Effector memory CD4-positive, alpha-beta T cell (primary cell): Measurements from ENCODE around the gene CACNA1C.

Experiments used
- DNase-seq, 3 donors: peaks; one replicate each; pipeline ENCODE4 v3.0.0-alpha.2; 2020
- H3K27ac ChIP-seq: 2 replicates; pipeline ENCODE4 v1.7.0; 2013; ENCODE audit warnings: mild to moderate bottlenecking, low read length, moderate library complexity; ENCODE audit not compliant: insufficient read depth, poor library complexity, severe bottlenecking
- H3K27me3 ChIP-seq: replicated peaks from 2 replicates; pipeline ENCODE4 v1.7.0; 2013; ENCODE audit warnings: mild to moderate bottlenecking, low read length; ENCODE audit not compliant: insufficient read depth, control insufficient read depth, poor library complexity, severe bottlenecking
- H3K36me3 ChIP-seq: 2 replicates; pipeline ENCODE4 v1.7.0; 2013; ENCODE audit warnings: mild to moderate bottlenecking, low read length, moderate library complexity; ENCODE audit not compliant: control insufficient read depth, insufficient read depth
- H3K4me1 ChIP-seq: 2 replicates; pipeline ENCODE4 v1.7.0; 2013; ENCODE audit warnings: low read length, mild to moderate bottlenecking; ENCODE audit not compliant: control insufficient read depth, insufficient read depth, poor library complexity, severe bottlenecking
- H3K4me3 ChIP-seq: 2 replicates; pipeline ENCODE4 v1.7.0; 2013; ENCODE audit warnings: low read length, low read depth, mild to moderate bottlenecking; ENCODE audit not compliant: insufficient read depth, poor library complexity, severe bottlenecking
- H3K9me3 ChIP-seq: 2 replicates; pipeline ENCODE4 v1.7.0; 2013; ENCODE audit warnings: mild to moderate bottlenecking, low read length, moderate library complexity; ENCODE audit not compliant: control insufficient read depth

CACNA1C gene

GRCh38 chr12:2435511-2435910 lies 382.7 kb downstream of the CACNA1C start:
- H3K27ac ChIP-seq, result no peak overlapping the region
- H3K9me3 ChIP-seq, result no peaks in the 10 kb centered on the region
- no peak overlapping the region for H3K4me3 ChIP-seq
- H3K4me1 ChIP-seq, result no peaks in the 10 kb centered on the region
- no peaks in the 10 kb centered on the region for H3K27me3 ChIP-seq
- no peaks in the 10 kb centered on the region for H3K36me3 ChIP-seq
- no peak for DNase-seq

DNA sequence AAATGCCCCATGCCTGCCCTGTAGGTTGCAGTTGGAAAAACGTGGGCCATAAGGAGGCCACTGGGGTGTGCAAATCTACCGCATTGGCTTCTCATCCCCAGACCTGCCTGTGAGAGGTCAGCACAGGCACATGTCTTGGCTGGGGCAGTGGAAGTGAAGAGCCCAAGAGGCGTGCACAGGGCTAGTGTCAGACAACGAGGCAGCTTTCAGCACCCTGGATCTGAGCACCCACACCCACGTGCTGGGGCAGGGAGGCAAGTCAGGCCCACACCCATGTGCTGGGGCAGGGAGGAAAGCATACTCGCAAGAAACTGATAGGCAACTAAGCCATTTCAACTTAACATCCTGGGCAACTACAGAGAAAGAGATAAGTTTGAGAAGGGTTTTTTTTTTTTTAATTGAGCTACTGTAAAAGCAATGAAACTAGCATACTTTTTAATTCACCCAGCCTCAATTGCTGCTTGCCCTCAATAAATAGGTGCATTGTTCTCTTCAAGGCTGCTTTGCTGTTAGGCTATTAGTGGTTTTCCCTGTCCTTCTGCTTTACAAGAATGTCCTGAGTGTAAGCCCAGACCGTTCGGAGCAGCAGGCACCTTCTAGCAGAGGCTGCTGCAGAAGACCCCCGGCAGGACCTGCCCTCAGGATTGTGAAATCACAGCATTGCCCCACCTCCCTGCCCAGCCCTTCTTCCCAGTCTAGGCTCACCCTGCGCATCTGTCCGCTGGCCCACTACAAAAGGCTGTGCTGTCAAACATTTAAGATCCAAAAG lies 386.7 kb downstream of the CACNA1C start:
- no peaks in the 10 kb centered on the region for H3K27me3 ChIP-seq
- H3K36me3 ChIP-seq, result no peaks in the 10 kb centered on the region
- H3K27ac ChIP-seq, result no peak overlapping the region
- no peaks in the 10 kb centered on the region for H3K9me3 ChIP-seq
- no peak for DNase-seq
- H3K4me3 ChIP-seq, result no peak overlapping the region
- H3K4me1 ChIP-seq, result no peaks in the 10 kb centered on the region

- Histone ChIP-seq H3K9me3 (no peaks in the 10 kb centered on the region), H3K4me3 (no peak overlapping the region), H3K27ac (no peak overlapping the region), H3K36me3 (no peaks in the 10 kb centered on the region), H3K27me3 (peaks cover under 1% of the 10 kb centered on the region), H3K4me1 (no peaks in the 10 kb centered on the region)
- DNase-seq, result no peak
Observed at GRCh38 chr12:2443776-2444175, 391.0 kb downstream of the CACNA1C start.

DNA sequence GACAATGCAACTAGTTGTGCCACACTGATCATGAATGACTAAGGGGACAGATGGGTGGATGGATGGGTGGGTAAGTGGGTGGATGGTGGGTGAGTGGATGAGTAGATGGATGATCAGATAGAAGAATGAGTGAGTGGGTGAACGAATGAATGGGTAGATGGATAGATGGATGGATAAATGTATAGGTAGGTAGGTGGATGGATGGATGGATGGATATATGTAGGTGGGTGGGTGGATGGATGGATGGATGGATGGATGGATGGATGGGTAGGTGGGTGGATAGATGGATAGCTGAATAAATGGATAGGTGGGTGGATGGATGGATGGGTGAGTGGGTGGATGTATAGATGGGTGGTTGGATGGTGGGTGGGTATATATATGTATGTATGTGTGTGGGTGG lies 393.2 kb downstream of the CACNA1C start:
- Histone ChIP-seq H3K4me3 (no peak overlapping the region), H3K4me1 (no peaks in the 10 kb centered on the region)
- no peak for DNase-seq

GRCh38 chr12:2447861-2448260 lies 395.1 kb downstream of the CACNA1C start:
- H3K4me1 ChIP-seq, result no peaks in the 10 kb centered on the region
- no peak for DNase-seq
- H3K9me3 ChIP-seq, result no peaks in the 10 kb centered on the region
- no peak overlapping the region for H3K27ac ChIP-seq
- H3K36me3 ChIP-seq, result no peaks in the 10 kb centered on the region
- peaks cover 4% of the 10 kb centered on the region for H3K27me3 ChIP-seq
- H3K4me3 ChIP-seq, result no peak overlapping the region

More for the DNA sequence above, 393.2 kb downstream of the CACNA1C start:
- H3K9me3 ChIP-seq, result no peaks in the 10 kb centered on the region
- no peak overlapping the region for H3K27ac ChIP-seq
- H3K27me3 ChIP-seq, result peaks cover 4% of the 10 kb centered on the region
- H3K36me3 ChIP-seq, result no peaks in the 10 kb centered on the region

DNA sequence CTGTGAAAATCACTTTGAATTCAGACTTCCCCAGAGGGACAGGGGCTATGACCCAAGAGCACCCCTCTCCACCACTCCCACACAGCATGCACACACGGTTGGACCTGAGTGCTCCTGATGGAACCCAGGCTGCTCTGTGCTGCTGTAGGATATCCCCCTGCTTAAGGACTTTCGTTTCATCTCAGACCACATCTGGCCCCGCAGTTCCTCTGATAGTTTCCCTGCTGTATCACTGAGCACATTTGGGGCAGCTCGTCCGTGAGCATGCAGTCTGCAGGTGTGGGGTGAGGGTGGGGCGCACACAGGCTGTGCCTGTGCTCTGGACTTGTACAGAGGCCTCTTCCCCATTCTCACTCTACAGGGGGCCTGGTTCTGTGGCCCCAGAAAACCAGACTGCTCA lies 396.8 kb downstream of the CACNA1C start:
- H3K36me3 ChIP-seq, result no peaks in the 10 kb centered on the region
- no peaks in the 10 kb centered on the region for H3K4me1 ChIP-seq
- H3K27me3 ChIP-seq, result peaks cover 4% of the 10 kb centered on the region
- no peak overlapping the region for H3K4me3 ChIP-seq
- no peaks in the 10 kb centered on the region for H3K9me3 ChIP-seq
- H3K27ac ChIP-seq, result no peak overlapping the region
- no peak for DNase-seq

GRCh38 chr12:2450553-2450952 lies 397.8 kb downstream of the CACNA1C start:
- Histone ChIP-seq H3K36me3 (no peaks in the 10 kb centered on the region), H3K4me3 (no peak overlapping the region), H3K4me1 (no peaks in the 10 kb centered on the region), H3K27me3 (peaks cover 4% of the 10 kb centered on the region), H3K9me3 (no peaks in the 10 kb centered on the region), H3K27ac (no peak overlapping the region)
- no peak for DNase-seq

DNA sequence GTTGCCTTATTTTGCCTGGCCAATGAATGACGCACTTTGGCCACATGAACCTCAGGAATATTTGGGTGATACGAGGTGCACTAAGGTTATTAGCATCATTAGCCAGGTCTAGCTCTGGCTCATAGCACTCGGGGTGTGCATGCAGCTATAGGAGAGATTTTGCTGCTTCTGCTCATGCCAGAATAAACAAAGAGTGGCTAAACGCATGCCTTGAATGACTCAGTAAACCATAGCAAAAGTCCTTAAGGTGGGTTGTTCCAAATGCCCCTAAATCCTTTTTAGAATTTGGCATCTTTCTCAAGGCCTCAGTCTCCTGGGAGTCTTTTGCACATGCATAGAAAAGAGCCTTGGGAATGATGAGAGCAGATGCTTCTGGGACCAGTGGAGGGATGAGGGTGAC lies 398.2 kb downstream of the CACNA1C start:
- Histone ChIP-seq H3K4me1 (no peaks in the 10 kb centered on the region), H3K36me3 (no peaks in the 10 kb centered on the region)

DNA sequence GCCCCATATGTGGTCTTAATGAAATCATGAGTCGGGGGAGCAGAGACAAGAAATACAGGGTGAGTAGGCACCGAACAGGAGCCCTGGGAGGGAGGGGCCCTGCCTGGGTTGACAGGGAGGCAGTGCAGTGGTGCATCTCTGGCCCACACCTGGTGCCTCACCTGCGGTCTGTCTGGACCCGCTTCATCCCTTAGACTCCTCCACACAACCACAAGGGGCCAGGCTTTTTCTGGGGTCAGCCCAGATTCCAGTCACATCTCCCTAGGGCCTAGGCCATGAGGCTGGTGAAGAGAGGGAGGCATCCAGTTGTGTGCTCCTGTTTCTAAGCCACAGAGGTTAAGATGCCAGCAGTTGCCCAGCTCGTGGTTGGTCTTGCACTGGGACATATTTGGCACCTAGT lies 398.7 kb downstream of the CACNA1C start:
- Histone ChIP-seq H3K27me3 (peaks cover 4% of the 10 kb centered on the region), H3K27ac (no peak overlapping the region), H3K4me3 (no peak overlapping the region), H3K4me1 (no peaks in the 10 kb centered on the region), H3K36me3 (no peaks in the 10 kb centered on the region), H3K9me3 (no peaks in the 10 kb centered on the region)
- no peak for DNase-seq

More for the DNA sequence above, 398.2 kb downstream of the CACNA1C start:
- H3K27me3 ChIP-seq, result peaks cover 4% of the 10 kb centered on the region
- no peak for DNase-seq
- H3K9me3 ChIP-seq, result no peaks in the 10 kb centered on the region
- H3K4me3 ChIP-seq, result no peak overlapping the region
- H3K27ac ChIP-seq, result no peak overlapping the region

GRCh38 chr12:2453076-2453760 lies 400.4 kb downstream of the CACNA1C start:
- H3K4me3 ChIP-seq, result no peak overlapping the region
- no peaks in the 10 kb centered on the region for H3K4me1 ChIP-seq
- no peaks in the 10 kb centered on the region for H3K9me3 ChIP-seq
- H3K27ac ChIP-seq, result no peak overlapping the region
- H3K27me3 ChIP-seq, result peaks cover 4% of the 10 kb centered on the region
- no peaks in the 10 kb centered on the region for H3K36me3 ChIP-seq
- DNase-seq, result no peak
